B cell (primary cell): ENCODE measurements around the gene TTF1. TPM values are rescaled to one million over a fixed set of nuclear protein-coding genes. Genes with fewer than 3 reads are reported as not detected.

ENCODE experiments used
- ATAC-seq: fragments of 200-7000 bp; cut with Tn5 transposase; one replicate; pipeline ENCODE4 v1.10.0; 2021; ENCODE audit warnings: low read depth, mild to moderate bottlenecking, moderate number of reproducible peaks, moderate library complexity
- CTCF ChIA-PET: fragments of 350-600 bp; sonication (Branson Sonifier 250); formaldehyde crosslinking; loops from one replicate; lab custom pipeline; 2021; ENCODE audit warnings: antibody characterized with exemption, inconsistent platforms; lab: Charles Lee
- POLR2A ChIA-PET: fragments of 350-600 bp; sonication (Branson Sonifier 250); formaldehyde crosslinking; loops from one replicate; lab custom pipeline; 2021; ENCODE audit warnings: antibody characterized with exemption; lab: Charles Lee
- DNase-seq: peaks from one replicate; pipeline ENCODE4 v3.0.0; 2013
- H2AFZ ChIP-seq: 2 replicates; pipeline ENCODE4 v1.6.1; 2012; ENCODE audit warnings: mild to moderate bottlenecking, low read depth, low read length; ENCODE audit not compliant: insufficient read depth, poor library complexity, severe bottlenecking
- H3K27ac ChIP-seq, 2 donors: 1 replicate in 1 of 2; 2 replicates in 1 of 2; pipeline ENCODE4 v1.5.1; 2012 to 2013; ENCODE audit warnings: low read length in 2 of 2, mild to moderate bottlenecking in 2 of 2, moderate library complexity in 1 of 2
- H3K27me3 ChIP-seq, 4 experiments: fragments of 200-600 bp in 1 of 4; sonication (generic) in 1 of 4; replicated peaks in 1 of 4; 1 replicate in 2 of 4; 2 replicates in 2 of 4; pipeline versions ENCODE4 v1.6.1 to v1.7.0; 2013 to 2016; ENCODE audit warnings: low read length in 3 of 4, mild to moderate bottlenecking in 2 of 4, mixed read lengths in 1 of 4, moderate library complexity in 1 of 4; ENCODE audit not compliant: insufficient read depth in 4 of 4, control insufficient read depth in 3 of 4; ENCODE audit errors: control extremely low read depth in 1 of 4
- H3K36me3 ChIP-seq, 2 experiments: replicated peaks in 1 of 2; 1 replicate in 1 of 2; 2 replicates in 1 of 2; pipeline versions ENCODE4 v1.6.1 to v1.7.1; 2013; ENCODE audit warnings: low read length in 1 of 2; ENCODE audit not compliant: insufficient read depth in 2 of 2, control insufficient read depth in 1 of 2; ENCODE audit errors: control extremely low read depth in 1 of 2, extremely low read depth in 1 of 2
- H3K4me1 ChIP-seq, 2 donors: fragments of 200-600 bp in 1 of 2; sonication (generic) in 1 of 2; 1 replicate in 1 of 2; 2 replicates in 1 of 2; pipeline versions ENCODE4 v1.5.1 to v1.6.1; 2013 to 2017; ENCODE audit warnings: low read length in 2 of 2; ENCODE audit not compliant: control insufficient read depth in 2 of 2, insufficient read depth in 2 of 2
- H3K4me2 ChIP-seq: replicated peaks from 2 replicates; pipeline ENCODE3; 2012; ENCODE audit warnings: mild to moderate bottlenecking, low read depth, low read length; ENCODE audit not compliant: poor library complexity, severe bottlenecking
- H3K4me3 ChIP-seq, 5 experiments: fragments of 200-600 bp in 1 of 5; sonication (generic) in 1 of 5; 1 replicate in 3 of 5; 2 replicates in 2 of 5; pipeline versions ENCODE4 v1.5.1 to v1.7.0; 2011 to 2016; ENCODE audit warnings: low read length in 4 of 5, mild to moderate bottlenecking in 4 of 5, low read depth in 2 of 5, control low read depth in 1 of 5, moderate library complexity in 1 of 5; ENCODE audit not compliant: insufficient read depth in 1 of 5; ENCODE audit errors: control extremely low read depth in 1 of 5, extremely low read depth in 1 of 5
- H3K79me2 ChIP-seq: fragments of 200-600 bp; sonication (generic); one replicate; pipeline ENCODE4 v1.6.0; 2016; ENCODE audit warnings: low read length; ENCODE audit not compliant: control insufficient read depth, insufficient read depth
- H3K9ac ChIP-seq: fragments of 200-600 bp; sonication (generic); 2 replicates; pipeline ENCODE4 v1.6.1; 2017; ENCODE audit warnings: mild to moderate bottlenecking, low read length, moderate library complexity
- H3K9me3 ChIP-seq, 3 donors: one replicate each; pipeline versions ENCODE4 v1.6.1 to v1.7.1; 2013; ENCODE audit warnings: low read length in 2 of 3; ENCODE audit not compliant: control insufficient read depth in 2 of 3, insufficient read depth in 1 of 3; ENCODE audit errors: control extremely low read depth in 1 of 3
- H4K20me1 ChIP-seq: 2 replicates; pipeline ENCODE4 v1.6.0; 2012; ENCODE audit warnings: mild to moderate bottlenecking, low read length; ENCODE audit not compliant: insufficient read depth, control insufficient read depth, poor library complexity, severe bottlenecking
- H3K27ac Mint-ChIP-seq: one replicate; pipeline ENCODE4 v1.8.0; 2021; ENCODE audit warnings: mixed read lengths
- H3K27me3 Mint-ChIP-seq: one replicate; pipeline ENCODE4 v1.8.0; 2021; ENCODE audit warnings: mixed read lengths
- H3K4me1 Mint-ChIP-seq: one replicate; pipeline ENCODE4 v1.8.0; 2021; ENCODE audit warnings: mixed read lengths
- H3K4me3 Mint-ChIP-seq: one replicate; pipeline ENCODE4 v1.8.0; 2021; ENCODE audit warnings: mixed read lengths
- H3K9me3 Mint-ChIP-seq: one replicate; pipeline ENCODE4 v1.8.0; 2022; ENCODE audit warnings: mixed read lengths; ENCODE audit not compliant: insufficient read depth
- CTCF ChIP-seq: fragments of 200-600 bp; IDR thresholded peaks from one replicate; pipeline ENCODE4 v1.8.0; 2022; ENCODE audit warnings: antibody characterized with exemption, mild to moderate bottlenecking
- EZH2 ChIP-seq: IDR thresholded peaks from 2 replicates; pipeline ENCODE4 v1.6.1; 2012; ENCODE audit warnings: borderline replicate concordance, low read depth, mild to moderate bottlenecking, moderate library complexity, low read length; ENCODE audit not compliant: insufficient read depth, poor library complexity, severe bottlenecking
- WGBS: methylation state at CpG from one replicate; pipeline ENCODE4 v1.1.5; 2013; ENCODE audit warnings: missing lambda C conversion rate; ENCODE audit not compliant: insufficient coverage; 5-methylcytosine and 5-hydroxymethylcytosine counted together
- intact Hi-C: fragments of 100-400 bp; cut with micrococcal nuclease; formaldehyde crosslinking; loops from one replicate; pipeline ENCODE4 v1.10.0; 2022
- polyA plus RNA-seq: library from polyadenylated mRNA; depleted of rRNA; stranded (reverse); fragments of >200 nt; gene quantifications from 2 replicates; pipeline ENCODE4 v1.2.3, GENCODE V29; 2012
- total RNA-seq, 2 donors: library from RNA; stranded (reverse); fragments of 120-200 nt in 1 of 2; gene quantifications; 1 replicate in 1 of 2; 2 replicates in 1 of 2; pipeline versions ENCODE4 v1.2.3 to v1.2.4, GENCODE V29; 2013 to 2022

The TTF1 gene
- total and polyA plus RNA-seq, 2 donors (not counting 1 experiment from before 2014, with no cell fraction given), result 12.3 to 26.3 TPM

- no peaks in the 10 kb centered on the region for H3K27me3 Mint-ChIP-seq
- Histone ChIP-seq H3K9me3 (no peaks in the 10 kb centered on the region), H3K27me3 (no peaks in the 10 kb centered on the region), H3K4me2 (no peak overlapping the region), H3K4me1 (no peaks in the 10 kb centered on the region), H3K4me3 (no peak overlapping the region), H3K79me2 (peaks cover 56% of the 10 kb centered on the region), H3K9ac (no peak overlapping the region), H4K20me1 (peaks cover 58% of the 10 kb centered on the region), H3K27ac (no peak overlapping the region), H3K36me3 (peaks cover 43 to 83% of the 10 kb centered on the region in 2 experiments), H2AFZ (no peak overlapping the region)
- ChIA-PET POLR2A (no interaction called here), CTCF (no interaction called here)
- DNase-seq, result no peak
- ATAC-seq, result no peak
- intact Hi-C loops, result loop anchor here (10.0 kb wide), 1 partner anchor 49 kb away; no protein-coding TSS in a partner anchor
- no peak overlapping the region for H3K27ac Mint-ChIP-seq
- TF ChIP-seq EZH2 (no peak), CTCF (no peak)
- H3K4me3 Mint-ChIP-seq, result no peak overlapping the region
- no peaks in the 10 kb centered on the region for H3K9me3 Mint-ChIP-seq
- no CpG with 5 or more reads among the region's 1 CpG for WGBS
- peaks cover 3% of the 10 kb centered on the region for H3K4me1 Mint-ChIP-seq
These were observed 73.1 kb downstream of the TTF1 start for GRCh38 chr9:132333556-132333955.

GRCh38 chr9:132328580-132328979, 78.1 kb downstream of the TTF1 start:
- no peak overlapping the region for H3K4me2 ChIP-seq
- POLR2A ChIA-PET, result no interaction called here
- no peak overlapping the region for H3K4me3 Mint-ChIP-seq
- TF ChIP-seq EZH2, result no peak
- no peak for TF ChIP-seq CTCF
- no peaks in the 10 kb centered on the region for H3K27me3 Mint-ChIP-seq
- no peak overlapping the region for H3K27ac Mint-ChIP-seq
- no peaks in the 10 kb centered on the region for H3K9me3 Mint-ChIP-seq
- peaks cover 0 to 7% of the 10 kb centered on the region in 2 donors for H3K4me1 ChIP-seq
- no peak overlapping the region for H3K9ac ChIP-seq
- no peak overlapping the region for H3K4me3 ChIP-seq
- H3K27ac ChIP-seq, result peak overlapping the region in 1 of 2 donors; percentile 23
- peaks cover 72% of the 10 kb centered on the region for H3K79me2 ChIP-seq
- CTCF ChIA-PET, result no interaction called here
- H4K20me1 ChIP-seq, result peaks cover 59% of the 10 kb centered on the region
- H3K4me1 Mint-ChIP-seq, result peaks cover 9% of the 10 kb centered on the region
- H3K36me3 ChIP-seq, result peaks cover 50 to 81% of the 10 kb centered on the region in 2 experiments
- intact Hi-C loops, result no loop called here
- ATAC-seq (no peak), DNase-seq (no peak)
- H3K27me3 ChIP-seq, result no peaks in the 10 kb centered on the region
- no CpG with 5 or more reads among the region's 4 CpGs for whole genome bisulfite sequencing
- H2AFZ ChIP-seq, result no peak overlapping the region
- H3K9me3 ChIP-seq, result no peaks in the 10 kb centered on the region
